OCI-LY7 (cell line): ENCODE results near the gene LHFPL2. TPM values are rescaled to one million over a fixed set of nuclear protein-coding genes. Genes with fewer than 3 reads are reported as not detected.

Source experiments
- BruUV-seq: library from RNA; stranded (reverse); fragments of 400-500 nt; replicated peaks from 2 replicates; lab custom pipeline; 2021; lab: Mats Ljungman, UMichigan
- CTCF ChIA-PET: fragments of 300-600 bp; sonication (Branson Sonifier 250); formaldehyde crosslinking; loops from one replicate; lab custom pipeline; 2022; ENCODE audit warnings: antibody characterized with exemption; ENCODE audit not compliant: unreplicated experiment; lab: Charles Lee
- POLR2A ChIA-PET: fragments of 300-600 bp; sonication (Branson Sonifier 250); formaldehyde crosslinking; loops from one replicate; lab custom pipeline; 2022; ENCODE audit warnings: antibody characterized with exemption; lab: Charles Lee
- DNase-seq: peaks from one replicate; pipeline ENCODE4 v3.0.0-alpha.2; 2015; ENCODE audit warnings: low spot score
- H2AFZ ChIP-seq: fragments of 200-600 bp; sonication (generic), shearing (Covaris generic); 2 replicates; pipeline ENCODE4 v1.6.1; 2014; ENCODE audit warnings: mild to moderate bottlenecking, antibody characterized with exemption, low read length, moderate library complexity
- H3K27ac ChIP-seq: fragments of 200-600 bp; sonication (generic); 2 replicates; pipeline ENCODE4 v1.5.1; 2014; ENCODE audit warnings: mixed run types, low read depth, mild to moderate bottlenecking, moderate library complexity, low read length, inconsistent platforms; ENCODE audit not compliant: poor library complexity, severe bottlenecking
- H3K36me3 ChIP-seq: fragments of 200-600 bp; sonication (generic); 2 replicates; pipeline ENCODE4 v1.6.1; 2014; ENCODE audit warnings: mild to moderate bottlenecking, antibody characterized with exemption, low read length, moderate library complexity, mixed read lengths; ENCODE audit not compliant: insufficient read depth
- H3K4me1 ChIP-seq: fragments of 200-600 bp; sonication (generic); 2 replicates; pipeline ENCODE4 v1.5.1; 2014; ENCODE audit warnings: mild to moderate bottlenecking, low read length; ENCODE audit not compliant: insufficient read depth, poor library complexity, severe bottlenecking
- H3K4me2 ChIP-seq: fragments of 200-600 bp; sonication (generic); 2 replicates; pipeline ENCODE4 v1.6.1; 2014; ENCODE audit warnings: mild to moderate bottlenecking, low read length
- H3K4me3 ChIP-seq: fragments of 200-600 bp; sonication (generic); 2 replicates; pipeline ENCODE4 v1.5.1; 2014; ENCODE audit warnings: mild to moderate bottlenecking, low read depth, low read length; ENCODE audit not compliant: poor library complexity, severe bottlenecking
- H3K79me2 ChIP-seq: fragments of 200-600 bp; sonication (generic); 2 replicates; pipeline ENCODE4 v1.6.1; 2016; ENCODE audit warnings: low read depth, mild to moderate bottlenecking, low read length, moderate library complexity, mixed read lengths; ENCODE audit not compliant: insufficient read depth
- H3K9me2 ChIP-seq: fragments of 200-600 bp; sonication (generic); 2 replicates; pipeline ENCODE4 v1.6.1; 2016; ENCODE audit warnings: mild to moderate bottlenecking, low read length, mixed read lengths; ENCODE audit not compliant: insufficient read depth
- H3K9me3 ChIP-seq: fragments of 200-600 bp; sonication (generic); 2 replicates; pipeline ENCODE4 v1.6.1; 2014; ENCODE audit warnings: mild to moderate bottlenecking, mixed run types, low read length, mixed read lengths
- H4K20me1 ChIP-seq: fragments of 200-600 bp; sonication (generic); 2 replicates; pipeline ENCODE4 v1.6.1; 2014; ENCODE audit warnings: mild to moderate bottlenecking, antibody characterized with exemption, low read length, moderate library complexity, mixed read lengths; ENCODE audit not compliant: insufficient read depth
- CTCF ChIP-seq: fragments of 200-600 bp; sonication (generic); conservative IDR thresholded peaks from 2 replicates; pipeline ENCODE4 v1.5.1; 2014; ENCODE audit warnings: mild to moderate bottlenecking, antibody characterized with exemption, low read length, moderate library complexity, mixed read lengths
- EZH2phosphoT487 ChIP-seq: fragments of 200-600 bp; sonication (generic); IDR thresholded peaks from 2 replicates; pipeline ENCODE4 v1.6.1; 2018; ENCODE audit warnings: low read depth, borderline replicate concordance, mild to moderate bottlenecking, mixed run types, antibody characterized with exemption, low read length, moderate library complexity, mixed read lengths
- intact Hi-C: fragments of 100-400 bp; cut with micrococcal nuclease; formaldehyde crosslinking; loops from one replicate; pipeline ENCODE4 v1.10.0; 2022; ENCODE audit not compliant: unreplicated experiment
- total RNA-seq, 2 experiments: library from RNA; depleted of rRNA in 1 of 2; stranded (reverse); fragments of >200 nt in 1 of 2; shearing (Covaris generic) in 1 of 2; gene quantifications; 2 replicates each; pipeline ENCODE4 v1.2.3, GENCODE V29; 2014 to 2022

The LHFPL2 gene
- total RNA-seq, 2 experiments from 2014 or later: 12.2 to 24.0 TPM

DNA sequence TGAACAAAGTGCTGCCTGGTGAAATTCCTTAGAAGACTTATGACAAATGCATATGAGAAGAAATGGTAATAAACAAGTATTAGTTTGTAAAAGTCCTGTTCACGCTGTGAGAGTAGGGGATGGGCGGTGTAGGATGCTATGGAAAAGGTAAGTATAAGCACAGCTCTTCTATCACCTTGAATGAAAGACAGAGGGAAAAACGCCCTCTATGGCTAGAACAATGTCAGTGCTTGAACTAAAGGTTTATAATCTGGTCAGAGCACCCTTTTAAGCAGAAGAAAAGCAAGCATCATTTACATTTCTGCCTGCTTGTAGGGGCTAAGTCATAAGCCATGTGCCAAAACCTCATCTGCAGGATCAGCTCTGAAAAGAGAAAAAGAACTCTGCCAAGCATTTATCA is 115.2 kb downstream of the LHFPL2 start:
- BruUV-seq: no TSS peak
- Histone ChIP-seq H3K4me1 (peaks cover 5% of the 10 kb centered on the region), H2AFZ (no peak overlapping the region), H3K9me2 (no peaks in the 10 kb centered on the region), H4K20me1 (no peaks in the 10 kb centered on the region), H3K4me2 (no peak overlapping the region), H3K4me3 (no peak overlapping the region), H3K9me3 (no peaks in the 10 kb centered on the region), H3K36me3 (no peaks in the 10 kb centered on the region), H3K27ac (no peak overlapping the region), H3K79me2 (no peaks in the 10 kb centered on the region)
- ChIA-PET CTCF (interaction anchor here (0.9 kb wide), 1 partner anchor 22 kb away, joined by 4 read pairs; no protein-coding TSS in a partner anchor), POLR2A (interaction anchor here (0.6 to 0.8 kb wide), 2 partner anchors 25 to 259 kb away, joined by 3 read pairs; no protein-coding TSS in a partner anchor)
- no peak for TF ChIP-seq EZH2phosphoT487
- peak; percentile 80 for TF ChIP-seq CTCF
- intact Hi-C loops: loop anchor here (5.0 kb wide), 2 partner anchors 51 to 66 kb away; no protein-coding TSS in a partner anchor
- DNase-seq: peak; percentile 64

DNA sequence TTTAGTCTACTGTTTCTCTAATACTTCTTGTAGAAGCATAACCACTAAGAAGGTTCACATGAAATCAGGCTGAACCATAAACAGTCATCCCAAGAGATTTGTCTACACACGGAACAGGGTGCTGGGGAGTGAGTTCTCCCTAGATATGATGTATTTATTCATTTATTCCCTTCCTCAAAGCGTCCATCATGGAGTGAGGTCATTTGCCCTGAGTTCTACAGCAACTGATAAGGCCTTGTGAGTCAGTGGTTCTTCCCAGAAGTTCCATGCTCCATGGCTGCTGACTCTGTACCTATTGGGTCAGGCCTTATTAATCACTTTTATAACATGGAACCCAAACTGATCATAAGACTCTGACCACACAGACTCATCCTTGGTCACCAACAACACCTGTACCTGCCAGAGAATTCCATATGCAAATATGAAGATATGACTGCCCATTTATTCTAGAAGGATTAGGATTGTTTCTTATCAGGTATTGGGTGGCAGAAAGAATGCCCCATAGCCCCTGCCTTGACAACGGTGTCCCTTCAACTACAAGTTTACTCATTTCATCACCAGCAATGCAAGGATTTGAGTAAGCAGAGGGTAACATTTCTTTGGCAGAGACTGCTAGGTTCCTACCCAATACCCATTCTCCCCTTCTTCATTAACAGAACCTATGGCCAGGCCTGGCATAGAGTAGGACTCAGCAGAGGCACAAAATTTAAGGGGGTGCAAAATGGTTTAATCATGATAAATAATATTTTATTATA is 118.1 kb downstream of the LHFPL2 start:
- ChIA-PET CTCF (no interaction called here), POLR2A (interaction anchor here (0.7 kb wide), 2 partner anchors 33 to 381 kb away, joined by 4 to 5 read pairs; no protein-coding TSS in a partner anchor)
- Histone ChIP-seq H3K9me2 (no peaks in the 10 kb centered on the region), H3K79me2 (no peaks in the 10 kb centered on the region), H3K36me3 (no peaks in the 10 kb centered on the region), H4K20me1 (no peaks in the 10 kb centered on the region), H3K4me3 (no peak overlapping the region), H3K9me3 (no peaks in the 10 kb centered on the region), H2AFZ (no peak overlapping the region), H3K27ac (no peak overlapping the region), H3K4me1 (no peaks in the 10 kb centered on the region), H3K4me2 (no peak overlapping the region)
- no TSS peak for BruUV-seq
- intact Hi-C loops: loop anchor here (5.0 kb wide), 2 partner anchors 48 to 63 kb away; no protein-coding TSS in a partner anchor
- no peak for TF ChIP-seq EZH2phosphoT487
- no peak for TF ChIP-seq CTCF
- DNase-seq: no peak

DNA sequence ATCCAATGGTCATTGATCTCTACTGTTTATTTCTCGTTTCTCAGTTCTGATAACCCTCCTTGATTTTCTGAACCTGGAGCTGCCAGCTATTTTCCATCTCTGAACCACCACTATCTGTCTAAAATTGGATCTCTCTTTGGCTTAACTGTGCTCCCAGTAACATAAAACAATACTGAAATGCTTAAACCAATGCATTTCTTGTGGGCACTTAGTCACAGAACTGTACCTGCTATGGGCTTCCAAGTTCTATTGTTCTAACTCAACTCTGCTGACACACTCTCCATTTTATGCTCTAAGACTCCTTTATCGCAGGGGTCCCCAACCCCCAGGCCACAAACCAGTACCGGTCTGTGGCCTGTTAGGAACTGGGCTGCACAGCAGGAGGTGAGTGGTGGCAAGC is 120.6 kb downstream of the LHFPL2 start:
- Histone ChIP-seq H3K4me2 (no peak overlapping the region), H3K4me3 (no peak overlapping the region), H4K20me1 (no peaks in the 10 kb centered on the region), H3K79me2 (no peaks in the 10 kb centered on the region), H3K9me3 (no peaks in the 10 kb centered on the region), H3K4me1 (no peaks in the 10 kb centered on the region), H3K36me3 (no peaks in the 10 kb centered on the region), H3K27ac (no peak overlapping the region), H2AFZ (no peak overlapping the region), H3K9me2 (no peaks in the 10 kb centered on the region)
- ChIA-PET CTCF (no interaction called here), POLR2A (interaction anchor here (0.6 to 0.7 kb wide), 3 partner anchors 48 to 1780 kb away, joined by 3 read pairs; no protein-coding TSS in a partner anchor)
- BruUV-seq: no TSS peak
- no peak for TF ChIP-seq CTCF
- TF ChIP-seq EZH2phosphoT487: no peak
- DNase-seq: no peak
- intact Hi-C loops: no loop called here
